Left hindlimb (tissue), 1 donor: ENCODE results near the gene YTHDF1.
"Not testable (repeated sequence)": the region's sequence is repeated elsewhere in the genome, so short reads cannot be mapped to it uniquely, and the experiment has no call there.

Experiments used
- DNase-seq: peaks from one replicate; pipeline ENCODE4 v3.0.0-alpha.2; 2018

The YTHDF1 gene

DNA sequence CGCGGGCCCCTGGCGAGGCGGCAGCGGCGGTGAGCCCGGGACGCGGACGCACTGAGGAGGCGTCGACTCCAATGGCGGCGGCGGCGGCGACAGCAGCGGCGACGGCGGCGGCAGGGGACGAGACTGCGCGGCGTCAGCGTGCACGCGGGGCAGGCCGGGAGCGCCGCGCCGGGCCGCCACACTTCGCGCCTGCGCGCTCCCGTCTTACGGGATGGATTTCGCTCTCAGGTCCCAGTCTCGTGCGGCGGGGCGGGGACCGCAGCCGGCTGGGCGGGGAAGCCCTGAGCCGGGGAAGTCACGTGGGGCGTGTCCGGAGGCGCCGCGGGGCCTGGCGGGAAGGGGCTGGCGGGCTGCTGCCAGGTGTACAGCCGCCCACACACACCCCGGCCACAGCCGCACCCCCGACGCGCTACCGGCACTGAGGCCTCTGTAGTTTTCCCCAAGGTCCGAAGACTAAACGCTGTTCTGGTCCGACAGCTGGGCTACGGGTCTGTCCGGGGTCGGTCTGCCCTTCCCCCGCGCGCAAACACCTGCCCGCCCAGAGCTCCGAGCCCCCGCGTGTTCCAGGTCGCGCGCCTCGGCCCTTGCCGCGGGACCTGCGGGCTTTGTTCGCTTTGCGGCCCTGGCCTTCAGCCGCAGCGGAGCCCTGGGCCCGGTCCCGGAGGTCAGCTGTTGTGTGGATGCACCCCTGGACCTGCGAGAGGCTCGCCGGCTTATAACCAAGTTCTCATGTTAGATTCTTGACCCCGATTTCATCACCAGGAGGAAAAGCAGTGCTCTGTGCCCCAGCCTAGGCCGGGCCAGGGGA is at the start of gene YTHDF1:
Gene YTHDF1, minus strand, starts transcription at position 91 of the 808 bp plus-strand sequence. CDS start 239 bp downstream, outside the sequence.
- peak; percentile 97 for DNase-seq

DNA sequence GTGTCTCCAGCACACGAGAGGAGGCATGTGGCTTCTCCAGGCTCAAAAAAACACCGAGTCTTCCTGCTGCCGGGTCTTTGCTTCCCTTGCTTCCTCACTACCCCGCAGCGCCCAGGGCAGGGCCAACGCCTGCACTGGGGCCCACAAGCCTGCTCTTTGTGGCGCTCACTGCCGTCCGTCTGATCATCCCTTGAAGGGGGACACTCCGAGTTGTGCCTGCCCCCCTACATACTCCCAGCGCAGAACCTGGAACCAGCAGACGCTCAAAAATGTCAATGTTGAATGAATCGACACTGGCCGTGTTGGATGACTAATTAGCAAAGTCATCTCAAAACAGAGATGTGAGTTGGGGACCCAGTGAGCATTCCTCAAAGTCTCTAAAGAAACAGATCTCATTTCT is 48.6 kb upstream of the YTHDF1 start:
- DNase-seq, result no peak

DNA sequence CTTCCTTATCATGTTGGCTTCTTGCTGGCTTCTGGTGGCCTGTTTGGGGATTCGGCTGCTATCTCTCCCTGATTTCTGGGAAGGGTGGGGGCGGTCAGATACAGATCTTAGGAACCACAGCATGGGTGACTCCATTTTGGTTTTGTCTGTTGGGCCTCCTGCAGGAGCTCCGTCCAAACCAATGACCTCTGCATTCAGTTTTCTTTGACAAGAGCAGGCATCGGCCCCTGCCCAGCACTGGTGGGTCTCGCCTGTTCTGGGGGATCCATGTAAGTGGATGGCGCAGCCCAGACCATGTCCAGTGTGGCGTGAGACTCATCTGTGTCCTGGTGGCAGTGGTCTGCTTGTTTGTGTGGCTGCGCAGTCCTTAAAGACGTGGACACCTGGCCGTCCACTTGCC is 48.1 kb upstream of the YTHDF1 start:
- DNase-seq, result no peak

DNA sequence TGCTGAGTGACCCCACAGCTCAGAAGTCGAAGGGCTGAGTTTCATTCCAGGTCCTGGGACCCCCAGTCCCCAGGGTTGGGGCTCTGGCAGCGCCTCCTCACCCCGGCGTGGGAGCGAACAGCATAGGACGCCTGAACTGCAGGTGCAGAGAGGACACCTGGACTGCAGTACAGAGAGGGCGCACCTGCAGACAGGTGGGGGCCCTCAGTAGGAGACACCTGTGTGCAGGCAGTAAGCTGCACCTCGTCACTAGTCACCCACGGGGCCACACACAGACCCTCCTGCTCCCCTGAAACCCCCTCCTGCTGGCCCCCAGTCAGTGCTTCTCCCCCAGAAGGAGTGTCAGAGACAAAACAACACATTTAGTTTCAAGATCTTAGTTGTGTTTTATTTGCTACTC is 46.9 kb upstream of the YTHDF1 start:
- no peak for DNase-seq

DNA sequence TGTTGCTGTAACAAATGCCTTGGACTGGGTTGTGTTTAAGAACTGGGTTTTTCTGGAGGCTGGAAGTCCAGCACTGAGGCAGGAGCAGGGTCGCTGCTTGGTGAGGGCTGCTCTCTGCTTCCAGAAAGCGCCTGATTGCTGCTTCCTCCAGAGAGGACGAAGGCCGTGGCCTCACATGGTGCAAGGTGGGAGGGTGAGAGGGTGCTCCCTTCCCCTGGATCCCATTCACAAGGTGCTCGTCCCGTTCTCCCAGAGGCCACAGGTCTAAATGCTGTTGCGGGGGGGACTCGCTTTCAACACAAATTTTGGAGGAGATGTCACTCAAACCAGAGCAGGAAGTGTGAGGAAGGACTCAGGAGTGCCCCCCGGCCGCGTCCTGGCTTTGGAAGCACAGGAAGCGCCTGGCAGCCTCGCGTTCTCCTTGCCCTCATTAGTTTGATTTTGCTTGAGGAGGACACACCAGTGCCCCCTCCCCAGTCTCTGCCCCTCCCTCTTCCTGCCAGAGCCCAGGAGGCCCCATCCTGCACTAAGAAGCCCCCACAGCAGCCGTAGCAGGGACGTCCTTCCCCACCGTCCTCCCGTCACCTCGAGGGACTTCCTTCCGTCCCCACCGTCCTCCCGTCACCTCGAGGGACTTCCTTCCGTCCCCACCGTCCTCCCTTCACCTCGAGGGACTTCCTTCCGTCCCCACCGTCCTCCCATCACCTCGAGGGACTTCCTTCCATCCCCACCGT is 46.0 kb upstream of the YTHDF1 start:
- DNase-seq, result no peak

DNA sequence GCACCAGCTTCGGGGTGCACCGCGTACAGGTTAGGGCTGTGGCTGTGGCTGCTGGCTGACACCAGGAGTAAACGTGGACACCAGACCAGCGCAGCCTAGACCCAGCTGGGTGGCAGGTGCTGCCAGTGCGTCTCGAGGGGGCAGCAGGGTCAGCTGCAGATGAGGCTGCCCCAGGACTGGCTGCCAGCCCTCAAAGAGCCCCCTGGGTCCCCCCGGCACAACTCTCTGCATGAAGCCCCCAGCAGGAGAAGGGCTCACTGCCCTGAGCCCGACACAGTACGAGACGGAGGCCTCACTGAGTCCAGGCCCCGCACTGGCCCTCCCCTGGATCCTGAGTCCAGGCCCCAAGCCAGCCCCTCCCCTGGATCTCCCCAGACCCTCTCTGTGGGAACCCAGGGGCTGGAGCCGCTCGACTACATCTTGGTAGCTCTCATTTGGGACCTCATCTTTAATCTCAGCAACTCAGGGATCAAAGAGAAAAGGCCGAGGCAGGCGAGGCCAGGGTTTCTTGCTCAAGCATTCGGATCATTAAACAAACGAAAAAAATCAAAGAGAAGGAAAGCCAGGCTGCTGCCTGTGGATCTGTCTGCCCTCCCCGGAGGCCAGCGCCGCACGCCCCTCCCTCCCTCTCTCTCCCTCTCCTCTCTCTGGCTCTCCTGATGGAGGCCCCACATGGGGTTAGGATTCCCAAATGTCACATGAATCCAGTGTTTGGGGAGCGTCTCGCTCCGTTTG is 45.3 kb upstream of the YTHDF1 start:
- DNase-seq, result no peak

DNA sequence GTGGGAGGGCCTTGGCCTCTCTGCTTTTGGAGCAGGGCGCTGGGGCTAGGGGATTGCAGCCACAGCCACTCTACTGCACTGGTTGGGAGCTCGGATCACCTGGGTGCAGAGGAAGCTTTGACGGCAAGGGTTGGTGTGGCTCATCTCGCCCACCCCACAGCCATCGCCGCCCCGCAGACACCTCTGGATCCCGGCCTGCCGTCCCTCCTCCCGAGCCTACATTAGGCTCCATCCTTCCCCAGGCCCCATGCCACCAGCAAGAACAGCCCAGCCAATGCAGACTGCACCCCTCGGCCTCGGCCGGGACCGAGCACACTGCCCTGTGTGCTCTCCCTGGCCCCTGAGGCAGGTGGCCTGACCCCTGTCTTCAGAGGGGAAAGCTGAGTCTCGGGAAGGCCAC is 44.6 kb upstream of the YTHDF1 start:
- no peak for DNase-seq

DNA sequence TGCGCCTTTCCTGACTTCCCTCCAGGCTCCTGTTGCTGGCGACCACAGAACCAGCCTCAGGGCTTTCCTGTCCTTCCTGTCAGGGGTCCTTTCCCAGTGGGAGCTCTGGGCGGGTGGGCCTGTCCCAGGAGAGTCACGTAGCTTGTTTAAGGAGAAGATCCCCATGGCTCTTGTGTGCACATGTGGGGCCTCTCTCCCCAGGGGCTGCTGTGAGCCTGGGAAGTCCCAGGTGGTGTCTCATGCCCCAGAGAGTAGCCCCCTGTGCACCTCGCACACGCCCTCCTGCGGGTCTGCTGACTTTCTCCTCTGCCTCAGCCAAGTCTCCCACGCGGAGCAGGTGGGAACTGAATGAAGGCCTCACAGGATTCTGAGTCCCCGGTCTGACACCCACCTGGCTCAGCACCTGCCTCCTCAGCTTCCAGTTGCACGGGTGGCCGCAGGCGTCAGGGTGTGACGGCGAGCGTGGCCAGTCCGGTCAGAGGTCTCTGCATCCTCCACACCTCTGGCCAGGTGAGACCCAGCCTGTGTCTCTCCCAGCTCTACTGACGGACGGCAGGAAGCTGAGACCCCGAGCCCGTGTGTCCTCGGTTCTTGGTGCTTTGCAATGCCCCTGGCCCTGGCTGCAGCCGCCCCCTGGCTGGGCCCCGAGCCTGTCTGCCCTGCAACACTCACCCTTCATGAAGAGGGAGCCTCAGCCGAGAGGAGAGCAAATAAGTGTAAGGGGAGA is 44.0 kb upstream of the YTHDF1 start:
- DNase-seq, result no peak

DNA sequence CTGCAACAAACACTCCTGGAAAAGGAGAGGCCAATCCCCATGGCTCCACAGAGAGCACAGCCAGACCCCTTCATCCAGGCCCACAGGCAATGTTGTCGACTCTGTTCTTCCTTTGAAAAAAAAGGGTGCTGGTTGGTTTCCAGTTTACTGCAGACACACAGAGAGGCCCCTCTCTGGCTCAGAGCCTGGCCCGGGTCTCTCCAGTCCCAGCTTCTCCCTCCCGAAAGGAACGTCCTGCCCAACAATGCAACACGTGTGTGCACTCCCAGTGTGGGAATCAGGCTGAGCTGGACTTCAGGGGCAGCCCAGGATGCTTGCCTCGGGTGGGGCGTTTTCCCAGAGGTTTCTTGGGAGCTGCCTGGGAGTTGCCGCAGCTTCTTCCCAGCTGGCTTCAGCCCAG is 42.9 kb upstream of the YTHDF1 start:
- peak; percentile 79 for DNase-seq

DNA sequence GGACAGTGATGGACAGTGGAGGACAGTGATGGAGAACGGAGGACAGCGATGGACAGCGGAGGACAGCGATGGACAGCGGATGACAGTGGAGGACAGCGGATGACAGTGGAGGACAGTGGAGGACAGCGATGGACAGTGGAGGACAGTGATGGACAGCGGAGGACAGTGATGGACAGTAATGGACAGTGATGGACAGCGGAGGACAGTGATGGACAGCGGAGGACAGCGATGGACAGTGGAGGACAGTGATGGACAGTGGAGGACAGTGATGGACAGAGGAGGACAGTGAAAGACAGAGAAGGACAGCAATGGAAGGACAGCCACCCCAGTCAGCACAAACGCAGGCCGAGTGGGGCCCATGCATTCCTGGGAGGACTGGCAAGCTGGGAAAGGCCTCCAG is 41.7 kb upstream of the YTHDF1 start:
- DNase-seq, result no peak

DNA sequence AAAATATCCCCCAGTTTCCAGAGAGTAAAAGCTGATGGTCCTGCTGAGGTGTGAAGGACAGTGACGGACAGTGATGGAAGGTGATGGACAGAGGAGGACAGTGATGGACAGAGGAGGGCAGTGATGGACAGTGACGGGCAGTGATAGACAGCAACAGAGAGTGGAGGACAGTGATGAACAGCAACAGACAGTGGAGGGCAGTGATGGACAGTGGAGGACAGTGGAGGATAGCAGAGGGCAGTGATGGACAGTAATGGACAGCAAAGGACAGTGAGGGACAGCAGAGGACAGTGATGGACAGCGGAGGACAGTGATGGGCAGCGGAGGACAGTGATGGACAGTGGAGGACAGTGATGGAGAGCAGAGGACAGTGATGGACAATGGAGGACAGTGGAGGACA is 41.0 kb upstream of the YTHDF1 start:
- DNase-seq, result no peak

DNA sequence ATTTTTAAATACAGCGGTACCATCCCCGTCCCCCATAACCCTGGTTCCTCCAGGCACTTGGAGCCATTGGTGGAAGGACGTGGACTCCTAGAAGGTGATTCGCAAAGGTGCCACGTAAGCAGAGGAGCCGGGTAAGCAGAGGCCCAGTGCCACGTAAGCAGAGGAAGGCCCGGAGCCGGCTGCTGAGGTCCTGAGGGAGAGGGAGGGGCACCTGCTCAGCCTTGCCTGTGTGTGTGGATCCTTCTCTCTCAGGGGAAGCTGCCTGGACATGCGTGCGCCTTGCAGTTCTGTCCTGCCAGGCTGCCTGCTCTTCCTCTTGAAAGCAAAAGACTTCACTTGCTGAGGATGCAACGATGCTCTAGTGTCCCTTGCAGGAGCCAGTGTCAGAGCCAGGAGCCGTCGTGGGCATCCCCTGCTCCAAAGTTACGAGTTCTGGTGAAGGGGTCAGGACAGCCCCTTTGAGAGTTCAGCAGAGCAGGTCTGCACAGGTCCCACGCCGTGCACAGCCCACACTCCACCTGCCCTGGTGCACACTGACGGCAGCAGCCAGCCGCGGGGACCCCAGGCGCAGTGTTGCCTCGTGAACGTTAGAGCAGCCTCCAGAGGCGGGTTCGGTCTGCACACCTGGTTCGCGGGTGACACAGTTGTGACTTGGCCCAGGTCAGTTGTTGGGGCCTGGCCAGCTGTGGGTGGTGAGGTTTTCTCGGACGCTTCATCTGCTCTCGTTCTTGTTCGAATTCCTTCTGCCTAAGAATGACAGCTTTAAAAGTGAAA is 40.2 kb upstream of the YTHDF1 start:
- DNase-seq, result no peak

DNA sequence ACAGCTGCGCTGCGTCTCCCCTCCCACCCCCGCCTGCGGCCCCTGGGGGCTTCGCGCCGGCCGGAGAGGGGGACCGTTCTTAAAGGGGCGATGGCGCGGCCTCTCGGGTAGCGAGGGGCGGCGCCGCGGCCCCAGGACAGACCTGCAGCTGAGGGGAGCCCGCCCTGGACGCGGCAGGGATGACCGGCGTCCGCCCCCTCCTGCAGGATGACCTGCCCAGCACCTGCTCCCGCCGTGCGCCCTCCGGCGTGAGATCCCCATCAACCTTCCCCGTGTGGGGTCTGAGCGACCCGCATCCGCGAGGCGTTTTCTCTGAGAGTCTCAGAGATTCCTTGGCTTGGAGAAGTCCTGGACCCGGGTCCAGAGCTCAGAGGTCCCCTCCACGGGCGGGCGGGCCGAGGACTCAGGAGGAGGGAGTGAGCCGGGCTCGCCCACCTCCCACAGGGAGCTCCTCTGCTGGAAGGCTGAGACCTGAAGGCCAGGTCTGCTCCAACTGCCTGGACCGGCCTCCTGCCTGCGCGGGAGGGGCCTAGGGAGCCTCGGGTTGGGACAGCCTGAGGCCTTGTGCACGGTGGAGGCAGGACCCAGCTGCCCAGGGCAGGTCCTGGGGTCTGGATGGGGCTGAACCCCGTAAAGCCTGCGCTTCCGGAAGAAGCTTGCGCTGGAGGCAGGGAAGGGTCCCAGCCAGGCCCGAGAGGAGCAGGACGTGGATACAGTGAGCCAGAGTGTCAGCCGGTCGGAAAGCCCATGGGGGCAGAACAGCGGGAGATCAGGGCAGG is 38.9 kb upstream of the YTHDF1 start:
- no peak for DNase-seq

DNA sequence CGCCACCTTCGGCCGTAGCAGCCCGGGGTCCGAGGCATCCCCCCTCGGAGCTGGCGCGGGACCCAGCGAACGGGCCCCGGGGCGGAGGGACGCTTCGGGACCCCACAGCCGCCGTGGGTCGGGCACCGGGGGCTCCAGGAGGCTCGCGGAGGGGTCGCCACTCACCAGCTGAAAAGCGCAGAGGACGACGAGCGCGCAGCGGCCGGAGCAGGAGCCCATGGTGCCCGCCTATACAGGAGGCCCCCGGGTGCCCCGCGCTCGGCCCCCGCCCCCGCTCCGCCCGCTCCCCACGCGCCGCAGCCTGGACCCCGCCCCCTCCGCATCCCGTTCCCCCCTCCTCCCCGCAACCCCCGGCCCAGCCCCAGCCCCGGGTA is 38.3 kb upstream of the YTHDF1 start, which contains the start of gene NKAIN4:
Gene NKAIN4, minus strand, starts transcription at position 232 of the 374 bp plus-strand sequence. Its CDS starts 13 bp downstream, at position 219.
- no peak for DNase-seq

DNA sequence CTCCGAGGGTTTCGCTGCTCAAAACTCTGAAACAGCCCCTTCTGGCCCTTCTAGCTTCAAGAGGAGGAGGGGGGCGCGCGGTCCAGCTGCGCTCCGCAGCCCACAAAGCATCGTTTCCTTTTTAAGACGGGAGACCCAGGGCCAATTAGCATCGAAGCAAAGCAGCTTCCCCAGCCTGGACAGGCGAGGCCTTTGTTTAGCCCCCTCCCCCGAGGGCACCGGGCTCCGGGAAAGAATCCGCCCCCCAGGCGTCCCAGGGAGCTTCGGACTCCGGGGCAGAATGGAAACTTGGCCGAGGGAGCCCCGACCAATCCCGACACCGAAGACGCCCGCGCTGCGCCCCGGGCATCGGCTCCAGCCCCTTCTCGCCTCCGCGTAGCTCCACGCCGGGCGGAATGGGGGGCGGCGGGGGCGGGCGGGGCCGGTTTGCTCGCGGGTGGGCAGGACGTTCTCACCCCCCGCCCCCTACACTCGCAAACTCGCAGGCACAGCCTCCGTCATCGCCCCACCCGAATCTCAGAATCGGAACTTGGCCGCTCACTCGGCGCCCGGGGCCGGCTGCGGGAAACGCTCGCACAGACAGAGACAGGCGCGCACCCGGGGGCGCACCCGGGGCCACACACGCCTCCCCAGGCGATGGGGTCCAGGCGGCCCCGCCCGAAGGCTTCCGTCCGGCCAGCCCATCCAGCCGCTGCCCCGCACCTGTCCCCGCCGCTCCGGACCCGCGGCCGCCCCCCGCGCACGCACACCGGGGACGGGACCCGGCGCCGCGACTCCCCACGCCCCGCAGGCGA is 37.7 kb upstream of the YTHDF1 start:
- DNase-seq, result peak; percentile 76

DNA sequence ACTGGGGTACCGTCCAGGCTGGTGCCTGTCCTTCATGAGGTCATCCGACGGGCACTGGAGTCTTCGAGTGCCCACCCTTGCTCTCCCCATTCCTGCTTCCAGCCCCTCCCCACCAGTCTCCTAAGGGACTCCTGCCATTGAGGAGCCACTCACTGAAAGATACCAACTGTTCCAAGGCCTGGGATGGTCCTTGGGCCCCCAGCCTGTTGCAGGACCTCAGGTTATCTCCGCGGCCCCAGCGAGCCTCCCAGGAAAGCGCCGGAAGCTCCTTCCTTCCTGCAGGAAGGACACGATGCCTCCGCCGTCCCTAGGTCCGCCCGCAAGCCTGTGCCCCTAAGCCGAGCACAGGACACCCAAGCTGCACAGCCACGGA is 37.1 kb upstream of the YTHDF1 start:
- DNase-seq, result no peak

DNA sequence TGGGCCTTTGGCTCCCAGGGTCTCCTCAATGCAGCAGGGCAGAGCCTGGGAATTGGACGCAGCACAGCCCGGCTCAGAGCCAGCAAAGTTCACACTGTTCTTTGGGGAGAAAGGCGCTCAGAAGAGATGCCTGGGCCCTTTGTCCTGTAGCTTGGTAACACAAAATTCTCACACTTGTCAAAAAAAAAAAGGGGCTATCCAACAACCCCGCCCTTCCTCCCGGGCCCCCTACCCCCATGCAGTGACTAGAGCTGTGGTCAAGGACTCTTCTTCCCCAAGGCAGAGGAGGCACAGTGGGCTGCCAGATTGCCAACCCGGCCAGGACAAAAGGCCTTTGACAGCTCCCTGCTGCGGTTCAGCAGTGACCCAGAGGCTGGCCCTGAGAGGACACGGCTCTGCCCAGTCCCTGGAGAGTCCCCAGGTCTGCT is 36.4 kb upstream of the YTHDF1 start:
- no peak for DNase-seq

DNA sequence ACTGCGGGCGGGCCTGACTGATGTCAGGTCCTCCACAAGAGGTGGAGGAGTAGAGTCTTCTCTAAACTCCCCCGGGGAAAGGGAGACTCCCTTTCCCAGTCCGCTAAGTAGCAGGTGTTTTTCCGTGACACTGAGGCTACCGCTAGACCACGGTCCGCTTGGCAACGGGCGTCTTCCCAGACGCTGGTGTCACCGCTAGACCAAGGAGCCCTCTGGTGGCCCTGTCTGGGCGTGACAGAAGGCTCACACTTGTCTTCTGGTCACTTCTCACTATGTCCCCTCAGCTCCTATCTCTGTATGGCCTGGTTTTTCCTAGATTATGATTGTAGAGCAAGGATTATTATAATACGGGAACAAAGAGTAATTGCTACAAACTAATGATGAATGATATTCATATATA is 35.4 kb upstream of the YTHDF1 start:
- not testable (repeated sequence) for DNase-seq

DNA sequence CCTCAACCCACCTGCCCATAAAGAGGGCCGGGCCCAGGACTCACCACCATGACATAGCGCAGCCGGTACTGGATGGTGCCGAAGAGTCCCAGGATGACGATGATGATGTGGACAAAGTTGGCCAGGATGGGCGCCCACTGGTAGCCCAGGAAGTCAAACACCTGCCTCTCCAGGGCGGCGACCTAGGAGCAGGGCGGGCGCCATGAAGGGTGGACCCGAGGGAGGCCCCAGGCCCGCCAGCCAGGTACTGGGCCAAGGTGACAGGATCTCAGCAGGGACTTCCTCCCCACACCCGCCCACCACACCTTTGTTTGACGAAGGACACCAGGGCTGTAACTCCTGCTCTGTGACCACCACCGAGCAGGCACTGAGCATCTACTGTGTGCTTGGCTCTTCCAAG is 34.0 kb upstream of the YTHDF1 start:
- no peak for DNase-seq

DNA sequence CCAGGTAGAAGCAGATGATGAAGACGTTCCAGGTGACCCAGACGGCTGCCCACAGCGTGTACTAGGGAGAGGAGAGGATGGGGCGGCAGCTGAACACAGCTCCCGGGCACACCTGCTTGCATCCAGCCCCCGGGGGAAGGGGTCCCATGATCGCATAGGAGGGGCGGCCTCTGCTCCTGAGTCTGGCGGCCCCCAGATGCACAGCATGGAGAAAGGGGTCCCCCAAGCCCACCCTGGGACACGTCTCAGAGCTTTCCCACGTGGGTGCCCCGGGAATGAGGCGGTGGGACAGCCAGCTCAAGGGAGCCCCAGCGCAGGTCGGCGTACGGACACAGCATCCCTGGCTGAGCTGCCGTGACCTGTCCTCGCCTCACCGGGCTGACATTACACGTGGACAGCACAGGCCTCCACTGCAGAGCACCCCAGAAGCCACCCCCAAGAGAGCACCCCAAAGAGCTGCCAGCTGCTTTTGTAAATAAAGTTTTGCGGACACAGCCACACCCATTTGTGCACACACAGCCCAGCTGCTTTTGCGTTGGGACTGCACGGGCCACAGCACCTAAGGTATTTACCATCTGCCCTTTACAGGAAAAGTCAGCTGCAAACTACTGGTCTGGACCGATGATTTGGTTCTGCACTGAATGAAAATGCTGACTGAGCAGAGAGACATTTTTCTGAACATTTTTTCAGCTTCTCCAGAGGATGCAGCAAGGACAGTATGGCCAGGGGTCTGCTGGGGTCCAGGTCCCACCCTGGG is 33.1 kb upstream of the YTHDF1 start:
- no peak for DNase-seq
